ENCODE results near the gene CCNA2.

DNA sequence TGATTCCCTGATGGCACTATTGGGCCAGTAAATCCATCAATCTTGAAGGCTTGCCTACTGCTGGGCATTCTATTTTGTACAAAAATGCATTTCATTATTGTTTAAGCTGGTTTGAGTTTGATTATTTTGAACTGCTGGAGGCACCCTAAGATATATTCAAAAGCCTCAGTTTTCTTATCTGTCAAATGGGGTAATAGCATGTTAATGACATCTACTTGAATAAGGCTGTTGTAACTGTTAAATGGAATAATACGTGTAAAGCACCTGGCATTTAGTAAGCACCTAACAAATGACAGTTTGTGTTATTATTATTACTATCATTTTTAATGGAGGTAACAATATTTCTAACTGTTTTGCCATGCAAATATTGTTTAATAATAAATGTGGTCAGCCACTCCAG lies 51.8 kb downstream of the CCNA2 start:
- TF ChIP-seq FOXA1 (IDR thresholded peaks at IDR 0.05) (no peak), SP1 (IDR thresholded peaks at IDR 0.05) (no peak), BHLHE40 (IDR thresholded peaks at IDR 0.05; ENCODE audit: borderline replicate concordance) (no peak), L3MBTL2 (conservative IDR thresholded peaks at IDR 0.05) (no peak), FOXK2 (IDR thresholded peaks at IDR 0.05) (no peak), FOXM1 (IDR thresholded peaks at IDR 0.05; ENCODE audit: borderline replicate concordance) (no peak), ELF4 (IDR thresholded peaks at IDR 0.05) (no peak), ARNT (IDR thresholded peaks at IDR 0.05) (no peak), LEF1 (IDR thresholded peaks at IDR 0.05; ENCODE audit: borderline replicate concordance) (no peak), ZNF384 (IDR thresholded peaks at IDR 0.05) (no peak), SUZ12 (IDR thresholded peaks at IDR 0.05) (no peak), HDGF (IDR thresholded peaks at IDR 0.05; ENCODE audit: borderline replicate concordance) (no peak), TARDBP (IDR thresholded peaks at IDR 0.05) (no peak), PKNOX1 (IDR thresholded peaks at IDR 0.05) (no peak)

Measured in HEK293T (cell line).